Measurements from ENCODE around the gene VASN.

- TF ChIP-seq CTCF (IDR thresholded peaks at IDR 0.05), result no peak
- TF ChIP-seq POLR2A (IDR thresholded peaks at IDR 0.05), result no peak
Measured at GRCh38 chr16:4358236-4358635, 13.4 kb upstream of the VASN start.
